Superior temporal gyrus (tissue), 1 donor: ENCODE measurements around the gene CACNA1G.
A peak's percentile ranks its signal among the peaks of the same experiment; 100 is the strongest.

ENCODE experiments used
- DNase-seq: peaks from one replicate; pipeline ENCODE4 v3.0.0-alpha.2; 2016; ENCODE audit errors: extremely low spot score

The CACNA1G gene

GRCh38 chr17:50560185-50560824, at the start of gene CACNA1G:
Gene CACNA1G, plus strand, starts transcription at chr17:50560715. Its CDS starts 745 bp downstream, at chr17:50561460.
- DNase-seq = peak; percentile 76

- DNase-seq = no peak
Measured at GRCh38 chr17:50511058-50511457, 49.5 kb upstream of the CACNA1G start.

DNA sequence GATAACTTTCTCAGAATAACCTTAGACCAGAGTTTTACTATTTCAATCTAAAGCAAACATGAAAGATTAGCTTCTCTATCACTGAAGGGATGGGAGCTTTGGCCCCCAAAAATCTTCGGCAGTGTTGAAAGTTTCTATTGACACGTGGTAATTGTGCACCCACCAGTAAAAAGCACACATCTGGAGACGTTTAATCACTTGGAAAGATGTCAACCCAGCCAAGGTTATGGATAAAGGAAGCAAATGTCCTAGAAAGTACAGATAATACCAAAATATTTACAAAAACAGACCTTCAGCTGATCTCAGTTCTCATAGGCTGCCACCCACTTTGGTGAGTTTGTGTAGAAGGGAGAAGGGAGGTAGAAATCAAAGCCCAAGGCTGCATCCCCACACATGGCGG, 47.0 kb upstream of the CACNA1G start:
- DNase-seq = no peak

DNA sequence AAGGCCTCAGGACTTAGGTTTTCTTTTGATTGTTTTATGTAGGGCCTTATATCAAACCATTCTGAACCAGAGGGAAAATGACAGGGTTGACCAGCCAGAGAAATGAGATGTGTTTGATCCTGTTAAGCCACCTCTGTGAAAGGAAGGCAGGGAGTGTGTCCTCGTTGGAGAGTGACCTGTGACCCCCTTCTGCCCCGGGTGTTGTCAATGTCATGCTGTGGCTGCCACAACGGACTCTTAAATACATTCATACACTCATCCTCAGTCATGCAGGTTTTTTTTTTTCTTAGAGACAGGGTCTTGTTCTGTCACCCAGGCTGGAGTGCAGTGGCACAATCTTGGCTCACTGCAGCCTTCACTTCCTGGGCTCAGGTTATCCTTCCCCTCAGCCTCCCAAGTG, 46.1 kb upstream of the CACNA1G start:
- no peak for DNase-seq

DNA sequence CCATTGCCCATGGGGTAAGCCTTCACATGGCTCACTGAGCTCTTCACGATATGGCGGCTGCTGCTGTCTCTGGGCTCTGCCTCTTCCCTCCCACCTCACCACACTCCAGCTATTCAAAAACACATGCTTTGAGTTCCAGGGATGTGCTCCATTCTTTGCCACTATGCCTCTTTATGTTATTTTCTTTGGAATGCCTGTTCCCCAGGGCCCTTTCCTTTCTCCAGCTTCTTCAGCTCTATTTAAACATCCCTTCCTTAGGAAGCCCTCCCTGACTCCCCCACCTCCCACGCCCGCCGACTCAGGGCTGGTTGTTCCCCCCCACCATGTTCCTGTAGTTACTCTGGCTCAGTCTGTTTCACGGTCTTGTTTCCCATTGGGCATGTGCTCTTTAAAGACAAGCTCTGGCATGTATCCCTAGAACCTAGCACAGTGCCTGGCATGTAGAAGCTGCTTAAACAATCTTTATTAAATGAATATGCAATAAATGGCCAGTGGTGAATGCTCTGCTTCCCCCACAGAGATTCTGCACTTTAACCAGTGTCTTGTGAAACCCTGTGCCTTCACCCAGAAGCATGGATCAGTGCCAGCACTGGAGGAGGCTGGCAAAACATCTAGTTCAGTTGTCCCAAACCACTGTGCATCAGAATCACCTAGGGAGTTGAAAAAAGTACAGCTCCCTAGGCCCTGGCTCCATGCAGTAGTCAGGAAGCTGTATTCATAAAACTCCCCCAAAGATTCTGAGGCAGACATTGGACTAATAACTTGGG, 45.4 kb upstream of the CACNA1G start:
- no peak for DNase-seq

- no peak for DNase-seq
Measured at GRCh38 chr17:50517011-50517410, 43.5 kb upstream of the CACNA1G start.

DNA sequence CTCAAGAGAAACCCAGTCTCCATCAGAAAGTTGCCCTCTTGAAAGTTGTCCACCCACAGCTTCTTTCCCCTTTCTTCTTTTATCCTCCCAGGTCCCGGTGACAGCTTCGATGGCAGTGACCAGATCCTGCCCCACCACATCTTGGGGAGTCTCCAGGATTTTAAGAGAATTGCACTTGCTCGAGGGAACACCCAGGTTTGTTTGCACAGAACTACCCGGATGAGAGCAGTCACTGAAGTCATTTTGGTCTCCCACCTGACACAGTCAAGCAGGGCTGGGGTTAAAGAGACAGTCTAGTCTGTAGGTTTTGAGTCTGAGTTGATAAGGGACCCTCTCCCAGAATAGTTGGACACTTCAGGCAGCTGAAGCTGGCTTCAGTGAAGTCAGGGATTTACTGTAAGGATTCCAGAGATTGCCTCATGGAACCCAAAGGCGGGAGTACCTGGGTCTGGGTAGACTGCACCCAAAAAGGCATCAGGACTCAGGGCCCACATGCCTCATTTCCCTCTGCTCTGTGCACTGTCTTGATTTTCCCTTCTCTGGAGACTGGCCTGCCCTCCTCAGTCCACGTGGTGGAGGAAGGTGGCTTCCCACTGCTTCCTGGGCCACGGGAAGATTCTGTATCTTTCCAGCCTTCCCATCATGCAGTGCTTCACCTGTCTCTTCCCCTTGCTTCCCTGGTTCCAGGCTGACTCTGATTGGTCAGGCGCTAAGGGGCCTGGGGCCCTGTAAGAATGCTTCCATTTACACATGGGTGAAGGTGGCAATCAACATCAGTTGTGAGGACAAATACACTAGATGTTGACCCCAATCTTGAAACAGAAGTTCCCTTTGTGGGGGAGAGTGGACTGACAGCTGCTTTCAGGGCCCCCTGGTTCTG, 42.8 kb upstream of the CACNA1G start:
- DNase-seq = no peak

GRCh38 chr17:50518384-50519023, 42.0 kb upstream of the CACNA1G start:
- no peak for DNase-seq

- no peak for DNase-seq
Measured at GRCh38 chr17:50519141-50519834, 41.2 kb upstream of the CACNA1G start.

DNA sequence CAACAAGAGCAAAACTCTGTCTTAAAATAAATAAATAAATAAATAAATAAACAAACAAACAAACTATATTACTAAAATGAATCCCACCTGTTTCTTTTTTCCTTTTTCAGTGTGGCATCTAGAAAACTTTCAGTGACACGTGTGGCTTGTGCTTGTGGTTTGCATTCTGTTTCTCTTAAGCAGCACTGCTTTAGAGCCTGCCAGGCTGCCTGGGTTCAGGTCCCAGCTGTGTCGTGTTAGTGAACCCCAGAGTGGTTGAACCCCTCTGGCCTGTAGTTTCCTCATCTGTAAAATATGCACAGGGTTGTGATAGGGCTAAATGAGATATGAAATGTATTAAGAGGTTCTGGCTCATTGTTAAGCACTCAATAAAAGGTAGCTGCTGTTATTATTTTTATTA, 40.0 kb upstream of the CACNA1G start:
- no peak for DNase-seq

DNA sequence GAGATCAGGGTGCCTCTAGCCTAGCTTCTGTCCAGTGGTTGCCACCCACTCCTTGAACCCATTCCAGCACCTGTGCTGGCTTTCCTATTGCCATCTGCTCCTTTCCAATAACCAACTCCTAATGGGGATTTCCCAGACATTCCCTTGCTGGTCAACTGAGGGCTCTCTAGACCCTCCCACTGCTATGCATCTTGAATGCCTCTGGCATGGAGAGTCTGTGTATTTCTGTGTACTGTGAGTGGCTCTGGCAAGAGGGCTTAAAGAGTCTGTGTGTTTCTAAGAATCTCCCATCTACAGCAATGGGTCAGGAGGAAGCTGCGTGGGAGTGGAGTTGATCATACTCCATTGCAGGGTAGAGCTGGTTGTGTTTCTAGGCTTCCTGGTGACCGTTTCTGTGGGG, 39.0 kb upstream of the CACNA1G start:
- DNase-seq = no peak

- DNase-seq = no peak
Measured at GRCh38 chr17:50522766-50523165, 37.7 kb upstream of the CACNA1G start.

DNA sequence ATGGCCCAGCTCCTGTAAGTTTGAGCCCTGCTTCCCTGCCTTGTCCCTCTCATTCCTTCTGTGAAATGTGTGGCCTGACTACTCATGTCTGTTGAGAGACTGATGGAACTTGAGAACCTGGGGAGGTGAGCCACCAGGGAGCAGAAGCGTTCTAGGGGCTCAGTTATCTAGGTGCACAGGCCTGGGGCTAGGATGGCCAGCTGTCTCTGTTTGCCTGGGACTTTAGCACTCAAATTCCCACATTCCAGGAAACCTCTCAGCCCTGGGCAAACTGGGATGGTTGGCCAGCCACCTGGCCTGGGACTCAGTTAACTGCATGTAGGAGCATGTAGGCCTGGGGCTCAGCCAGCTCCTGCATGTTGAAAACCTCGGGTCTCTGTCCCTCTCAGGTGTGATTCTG, 37.3 kb upstream of the CACNA1G start:
- no peak for DNase-seq

DNA sequence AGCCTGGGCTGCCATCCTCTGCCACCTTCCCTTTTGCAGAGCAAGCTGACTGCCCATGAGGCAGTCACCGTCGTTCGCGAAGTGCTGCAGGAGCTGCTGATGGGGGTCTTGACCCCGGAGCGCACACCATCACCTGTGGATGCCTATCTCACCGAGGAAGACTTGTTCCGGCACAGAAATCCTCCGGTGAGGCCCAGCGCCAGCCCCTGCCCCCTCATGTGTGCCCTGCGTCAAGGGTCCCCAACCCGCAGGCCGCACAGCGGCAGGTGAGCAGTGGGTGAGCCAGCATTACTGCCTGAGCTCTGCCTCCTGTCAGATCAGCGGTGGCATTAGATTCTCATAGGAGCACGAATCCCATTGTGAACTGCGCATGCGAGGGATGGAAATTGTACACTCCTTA, 35.7 kb upstream of the CACNA1G start:
- DNase-seq = no peak

- DNase-seq = no peak
Measured at GRCh38 chr17:50527155-50527762, 33.3 kb upstream of the CACNA1G start.

GRCh38 chr17:50527949-50528474, 32.5 kb upstream of the CACNA1G start:
- DNase-seq = no peak

DNA sequence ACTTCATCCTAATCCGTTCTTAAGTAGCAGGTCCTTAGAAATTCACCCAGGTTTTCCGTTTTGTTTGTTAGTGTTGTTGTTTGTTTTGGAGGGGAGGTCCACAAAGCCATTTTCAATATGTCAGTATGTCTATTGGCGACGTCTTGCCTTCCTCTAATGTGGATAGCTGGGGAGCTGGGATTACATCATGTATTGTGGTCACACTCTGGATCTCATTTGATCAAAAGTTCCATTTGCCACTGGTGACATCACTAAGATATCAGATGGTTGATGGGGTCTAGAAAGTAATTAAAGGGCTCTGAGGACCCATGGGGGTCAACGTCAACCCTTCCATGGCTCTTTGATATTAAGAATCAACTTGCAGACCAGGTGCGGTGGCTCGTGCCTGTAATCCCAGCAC, 30.7 kb upstream of the CACNA1G start:
- DNase-seq = no peak

DNA sequence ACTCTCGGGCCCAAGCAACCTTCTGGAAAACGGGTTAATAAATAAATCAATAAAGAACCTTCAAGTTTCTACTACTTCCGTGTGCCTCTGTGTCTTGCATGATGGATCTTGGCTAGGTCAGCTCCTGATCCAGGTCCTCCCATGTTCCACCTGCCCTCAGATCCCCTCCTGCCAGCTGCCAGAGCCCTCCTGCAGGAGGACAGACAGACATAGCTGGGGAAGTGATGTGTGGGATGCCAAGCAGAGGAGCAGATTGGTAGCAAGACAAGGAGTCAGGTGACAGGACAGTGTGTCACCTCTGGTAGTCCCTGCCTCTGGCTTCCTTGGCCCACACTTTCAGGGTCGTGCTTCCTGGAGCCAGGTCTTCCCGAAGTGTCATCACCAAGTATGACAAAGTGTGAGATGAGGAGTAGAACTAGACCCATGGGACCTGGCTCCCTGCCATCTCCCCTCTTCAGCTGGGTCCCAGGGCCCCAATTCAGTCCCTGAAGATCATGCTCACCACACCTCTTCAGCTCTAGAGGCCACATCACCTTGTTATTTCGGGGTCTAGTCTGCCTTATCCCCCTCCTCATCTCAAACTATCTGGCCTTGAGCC, 29.0 kb upstream of the CACNA1G start:
- DNase-seq = no peak

DNA sequence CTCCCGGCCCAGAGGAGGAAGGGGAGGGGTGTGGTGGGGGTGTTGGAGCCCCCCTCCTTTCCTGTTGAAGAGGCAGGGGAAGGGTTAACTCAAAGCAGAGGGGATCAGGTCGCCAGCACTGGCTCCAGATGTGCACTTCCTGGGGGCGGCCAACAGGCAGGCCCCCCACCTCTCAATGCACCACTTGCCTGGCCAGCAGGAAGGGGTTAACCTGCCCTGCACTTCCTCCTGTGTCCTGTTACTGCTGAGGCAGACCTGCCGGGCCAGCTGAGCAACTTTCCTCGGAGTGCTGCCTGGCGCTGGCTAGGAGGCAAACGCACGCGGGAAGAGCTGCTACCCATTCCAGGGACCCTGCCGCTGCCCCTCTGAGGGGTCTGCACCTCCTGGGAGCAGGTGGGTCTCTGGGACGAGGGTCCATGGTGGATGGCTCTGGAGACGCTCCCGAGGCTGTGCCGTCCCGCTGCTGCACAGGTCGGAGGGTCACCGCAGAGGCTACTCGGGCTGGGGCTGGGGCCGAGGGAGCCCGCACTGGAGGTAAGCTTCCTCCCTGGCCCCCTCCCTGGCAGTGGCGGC, 28.0 kb upstream of the CACNA1G start, which contains the start of gene EPN3:
Gene EPN3, plus strand, starts transcription at position 284 of the 573 bp plus-strand sequence. CDS start 3,822 bp downstream, outside the sequence.
- no peak for DNase-seq

DNA sequence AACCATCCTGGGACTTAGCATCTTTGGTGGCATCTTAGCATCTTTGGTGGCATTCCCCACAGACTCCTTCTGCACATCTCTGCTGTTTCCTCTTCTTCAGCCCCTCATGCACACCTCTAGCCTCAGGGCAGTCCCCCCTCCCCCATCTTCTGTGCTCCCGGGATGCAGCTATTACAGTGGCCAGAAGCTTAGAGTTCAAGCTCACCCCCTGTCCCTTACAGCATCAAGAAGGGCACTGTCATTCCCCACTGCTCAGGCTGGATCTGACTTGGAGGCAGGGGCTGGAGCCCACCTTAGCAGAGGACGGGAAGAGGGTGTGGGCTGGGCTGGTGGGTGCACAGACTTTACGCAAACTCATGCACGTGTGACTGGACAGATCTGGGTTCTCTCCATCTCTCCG, 27.3 kb upstream of the CACNA1G start:
- no peak for DNase-seq
